Kidney epithelial cell (primary cell): ENCODE results near the gene NPTN. TPM values are rescaled to one million over a fixed set of nuclear protein-coding genes. Genes with fewer than 3 reads are reported as not detected.

ENCODE experiments used
- DNase-seq: peaks from one replicate; pipeline ENCODE4 v3.0.0-alpha.2; 2010; ENCODE audit warnings: low read depth
- H3K27me3 ChIP-seq: 2 replicates; pipeline ENCODE4 v1.6.0; 2011; ENCODE audit warnings: low read length; ENCODE audit not compliant: control insufficient read depth, insufficient read depth
- H3K36me3 ChIP-seq: 2 replicates; pipeline ENCODE4 v1.5.1; 2011; ENCODE audit warnings: low read length; ENCODE audit not compliant: control insufficient read depth, insufficient read depth
- H3K4me3 ChIP-seq: 2 replicates; pipeline ENCODE4 v1.5.1; 2011; ENCODE audit warnings: low read depth, mild to moderate bottlenecking, control low read depth, low read length
- total RNA-seq: library from RNA; depleted of rRNA; stranded (reverse); fragments of >200 nt; gene quantifications from 2 replicates; pipeline ENCODE4 v1.2.3, GENCODE V29; 2015
- TF ChIP-seq, protein P1 (sequence below): IDR thresholded peaks from 2 replicates; pipeline ENCODE4 v1.5.1; 2011; ENCODE audit warnings: mild to moderate bottlenecking, moderate library complexity, low read length, control low read depth, inconsistent platforms; ENCODE audit not compliant: insufficient read depth, poor library complexity, severe bottlenecking

NPTN gene
- total RNA-seq, 1 donor from 2014 or later = 96.5 TPM

DNA sequence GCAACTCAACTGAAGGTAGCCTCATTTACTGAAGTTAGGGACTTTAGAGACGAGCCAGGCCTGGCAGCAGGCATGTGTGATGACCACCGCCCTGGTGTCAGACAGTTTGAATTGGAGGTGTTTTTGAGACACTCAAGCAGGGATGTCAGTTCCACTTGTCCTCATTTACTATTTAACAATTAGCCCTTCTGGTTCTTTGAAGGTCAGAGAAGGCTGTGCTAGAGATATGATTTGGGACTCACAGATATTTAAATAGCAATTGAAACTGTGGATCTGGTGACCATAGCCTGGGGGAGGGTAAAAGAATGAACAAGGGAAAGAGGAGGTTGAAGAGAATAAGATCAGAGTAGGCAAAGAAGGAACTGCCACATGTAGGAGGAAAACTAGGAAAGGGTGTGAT is 115.6 kb downstream of the NPTN start:
- H3K4me3 ChIP-seq = no peak overlapping the region
- DNase-seq = no peak
- no peaks in the 10 kb centered on the region for H3K27me3 ChIP-seq
- TF ChIP-seq, protein P1, sequence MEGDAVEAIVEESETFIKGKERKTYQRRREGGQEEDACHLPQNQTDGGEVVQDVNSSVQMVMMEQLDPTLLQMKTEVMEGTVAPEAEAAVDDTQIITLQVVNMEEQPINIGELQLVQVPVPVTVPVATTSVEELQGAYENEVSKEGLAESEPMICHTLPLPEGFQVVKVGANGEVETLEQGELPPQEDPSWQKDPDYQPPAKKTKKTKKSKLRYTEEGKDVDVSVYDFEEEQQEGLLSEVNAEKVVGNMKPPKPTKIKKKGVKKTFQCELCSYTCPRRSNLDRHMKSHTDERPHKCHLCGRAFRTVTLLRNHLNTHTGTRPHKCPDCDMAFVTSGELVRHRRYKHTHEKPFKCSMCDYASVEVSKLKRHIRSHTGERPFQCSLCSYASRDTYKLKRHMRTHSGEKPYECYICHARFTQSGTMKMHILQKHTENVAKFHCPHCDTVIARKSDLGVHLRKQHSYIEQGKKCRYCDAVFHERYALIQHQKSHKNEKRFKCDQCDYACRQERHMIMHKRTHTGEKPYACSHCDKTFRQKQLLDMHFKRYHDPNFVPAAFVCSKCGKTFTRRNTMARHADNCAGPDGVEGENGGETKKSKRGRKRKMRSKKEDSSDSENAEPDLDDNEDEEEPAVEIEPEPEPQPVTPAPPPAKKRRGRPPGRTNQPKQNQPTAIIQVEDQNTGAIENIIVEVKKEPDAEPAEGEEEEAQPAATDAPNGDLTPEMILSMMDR = no peak
- H3K36me3 ChIP-seq = no peaks in the 10 kb centered on the region

DNA sequence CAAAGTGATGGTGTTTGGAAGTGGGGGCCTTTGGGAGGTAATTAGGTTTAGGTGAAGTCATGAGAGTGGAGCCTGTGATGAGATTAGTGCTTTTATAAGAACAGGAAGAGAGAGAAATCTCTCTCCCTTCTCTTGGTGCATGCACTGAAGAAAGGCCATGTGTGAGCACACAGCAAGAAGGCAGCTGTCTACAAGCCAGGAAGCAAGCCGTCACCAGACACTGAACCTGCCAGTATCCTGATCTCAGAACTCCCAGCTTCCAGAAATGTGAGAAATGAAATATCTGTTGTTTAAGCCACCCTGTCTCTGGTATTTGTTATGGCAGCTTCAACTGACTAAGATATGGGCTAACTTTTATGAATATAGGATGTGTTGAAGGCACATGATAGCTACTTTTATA is 117.7 kb downstream of the NPTN start:
- Histone ChIP-seq H3K36me3 (no peaks in the 10 kb centered on the region), H3K27me3 (no peaks in the 10 kb centered on the region), H3K4me3 (no peak overlapping the region)
- no peak for DNase-seq
- TF ChIP-seq, protein P1 = no peak

Other genes starting within 250 kb of the NPTN start
- gene REC114, start 190.2 kb downstream of the NPTN start, total RNA-seq = not detected in 2 replicates
- gene CD276, start 51.0 kb upstream of the NPTN start, total RNA-seq = 153 and 166 TPM in 2 replicates
- 1.3 and 3.1 TPM in 2 replicates for gene INSYN1, start 120.0 kb upstream of the NPTN start, total RNA-seq
- gene TBC1D21, start 240.2 kb upstream of the NPTN start, total RNA-seq = not detected in 2 replicates